HG03135 (cell line): ENCODE results near the gene DHX8.

Source experiments
- ATAC-seq: cut with Tn5 transposase; IDR thresholded peaks from one replicate; pipeline ENCODE4 v1.9.1; 2021; ENCODE audit warnings: mild to moderate bottlenecking, moderate library complexity; ENCODE audit not compliant: unreplicated experiment

The DHX8 gene

GRCh38 chr17:43517615-43518386 is 34.0 kb downstream of the DHX8 start:
- no peak for ATAC-seq

GRCh38 chr17:43521389-43521788 is 37.6 kb downstream of the DHX8 start:
- no peak for ATAC-seq

- no peak for ATAC-seq
Measured at GRCh38 chr17:43524945-43525575, 41.3 kb downstream of the DHX8 start.

GRCh38 chr17:43526886-43527648 is 43.3 kb downstream of the DHX8 start:
- no peak for ATAC-seq

- ATAC-seq: no peak
Measured at GRCh38 chr17:43528319-43528987, 44.7 kb downstream of the DHX8 start.

- no peak for ATAC-seq
Measured at GRCh38 chr17:43528988-43529814, 45.4 kb downstream of the DHX8 start.

- no peak for ATAC-seq
Measured at GRCh38 chr17:43529947-43530287, 46.1 kb downstream of the DHX8 start.

GRCh38 chr17:43530288-43531081 is 46.7 kb downstream of the DHX8 start:
- ATAC-seq: no peak

GRCh38 chr17:43531082-43531378 is 47.3 kb downstream of the DHX8 start:
- no peak for ATAC-seq

- ATAC-seq: no peak
Measured at GRCh38 chr17:43531955-43532354, 48.2 kb downstream of the DHX8 start.

GRCh38 chr17:43532581-43532980 is 48.8 kb downstream of the DHX8 start:
- no peak for ATAC-seq

- no peak for ATAC-seq
Measured at GRCh38 chr17:43533699-43534098, 49.9 kb downstream of the DHX8 start.

GRCh38 chr17:43534909-43535308 is 51.1 kb downstream of the DHX8 start:
- no peak for ATAC-seq

GRCh38 chr17:43536236-43536992 is 52.6 kb downstream of the DHX8 start:
- no peak for ATAC-seq

GRCh38 chr17:43540821-43541674 is 57.3 kb downstream of the DHX8 start:
- ATAC-seq: no peak

GRCh38 chr17:43542859-43543258 is 59.1 kb downstream of the DHX8 start:
- ATAC-seq: no peak

- no peak for ATAC-seq
Measured at GRCh38 chr17:43543300-43543699, 59.5 kb downstream of the DHX8 start.
